SK-N-SH (cell line): Measurements from ENCODE around the gene SPRYD3.

Experiments used
- CHD2 ChIP-seq: fragments of 150-350 bp; IDR thresholded peaks from 2 replicates; pipeline ENCODE4 v1.6.1; 2018; ENCODE audit warnings: low read length; ENCODE audit not compliant: partially characterized antibody
- EZH2phosphoT487 ChIP-seq: fragments of 200-600 bp; sonication (generic); IDR thresholded peaks from 2 replicates; pipeline ENCODE4 v1.6.1; 2017; ENCODE audit warnings: low read depth, mixed run types, mild to moderate bottlenecking, antibody characterized with exemption, moderate library complexity, borderline replicate concordance
- RAD21 ChIP-seq: IDR thresholded peaks from 2 replicates; pipeline ENCODE4 v1.6.1; 2012; ENCODE audit warnings: mild to moderate bottlenecking, low read length
- RFX5 ChIP-seq: IDR thresholded peaks from 2 replicates; pipeline ENCODE4 v1.6.1; 2012; ENCODE audit warnings: mild to moderate bottlenecking, improper control_type of control experiment, low read length
- TCF12 ChIP-seq: IDR thresholded peaks from 2 replicates; pipeline ENCODE4 v1.4.0; 2012
- TF ChIP-seq, protein P1 (sequence below): IDR thresholded peaks from 2 replicates; pipeline ENCODE4 v1.6.1; 2012; ENCODE audit warnings: mild to moderate bottlenecking, low read depth, low read length, moderate library complexity

DNA sequence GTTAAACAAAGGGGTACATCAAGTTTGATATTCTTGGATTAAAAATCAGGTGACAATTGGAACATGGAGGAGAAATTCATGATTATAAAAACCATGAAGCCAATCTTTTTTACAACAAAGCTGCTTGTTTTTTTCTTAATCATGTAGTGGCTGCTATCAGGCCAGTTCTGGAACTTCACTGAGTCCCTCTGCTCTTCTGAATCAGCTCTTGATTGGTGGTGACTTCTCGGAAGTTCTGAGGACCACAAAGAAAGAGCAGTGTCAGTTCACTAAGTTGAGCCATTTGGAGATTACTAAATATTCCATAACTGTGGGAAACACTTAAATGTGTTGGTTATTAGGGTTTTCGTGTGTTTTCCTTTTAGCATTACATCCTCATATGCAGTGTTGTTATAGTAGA is 64.5 kb downstream of the SPRYD3 start:
- TF ChIP-seq EZH2phosphoT487 = no peak
- TF ChIP-seq RAD21 = no peak
- TF ChIP-seq, protein P1, sequence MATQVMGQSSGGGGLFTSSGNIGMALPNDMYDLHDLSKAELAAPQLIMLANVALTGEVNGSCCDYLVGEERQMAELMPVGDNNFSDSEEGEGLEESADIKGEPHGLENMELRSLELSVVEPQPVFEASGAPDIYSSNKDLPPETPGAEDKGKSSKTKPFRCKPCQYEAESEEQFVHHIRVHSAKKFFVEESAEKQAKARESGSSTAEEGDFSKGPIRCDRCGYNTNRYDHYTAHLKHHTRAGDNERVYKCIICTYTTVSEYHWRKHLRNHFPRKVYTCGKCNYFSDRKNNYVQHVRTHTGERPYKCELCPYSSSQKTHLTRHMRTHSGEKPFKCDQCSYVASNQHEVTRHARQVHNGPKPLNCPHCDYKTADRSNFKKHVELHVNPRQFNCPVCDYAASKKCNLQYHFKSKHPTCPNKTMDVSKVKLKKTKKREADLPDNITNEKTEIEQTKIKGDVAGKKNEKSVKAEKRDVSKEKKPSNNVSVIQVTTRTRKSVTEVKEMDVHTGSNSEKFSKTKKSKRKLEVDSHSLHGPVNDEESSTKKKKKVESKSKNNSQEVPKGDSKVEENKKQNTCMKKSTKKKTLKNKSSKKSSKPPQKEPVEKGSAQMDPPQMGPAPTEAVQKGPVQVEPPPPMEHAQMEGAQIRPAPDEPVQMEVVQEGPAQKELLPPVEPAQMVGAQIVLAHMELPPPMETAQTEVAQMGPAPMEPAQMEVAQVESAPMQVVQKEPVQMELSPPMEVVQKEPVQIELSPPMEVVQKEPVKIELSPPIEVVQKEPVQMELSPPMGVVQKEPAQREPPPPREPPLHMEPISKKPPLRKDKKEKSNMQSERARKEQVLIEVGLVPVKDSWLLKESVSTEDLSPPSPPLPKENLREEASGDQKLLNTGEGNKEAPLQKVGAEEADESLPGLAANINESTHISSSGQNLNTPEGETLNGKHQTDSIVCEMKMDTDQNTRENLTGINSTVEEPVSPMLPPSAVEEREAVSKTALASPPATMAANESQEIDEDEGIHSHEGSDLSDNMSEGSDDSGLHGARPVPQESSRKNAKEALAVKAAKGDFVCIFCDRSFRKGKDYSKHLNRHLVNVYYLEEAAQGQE = no peak
- TF ChIP-seq RFX5 = no peak
- TF ChIP-seq TCF12 = no peak
- no peak for TF ChIP-seq CHD2
